Colonic mucosa (tissue), 4 donors: ENCODE results near the gene NCKAP1. TPM values are rescaled to one million over a fixed set of nuclear protein-coding genes. Genes with fewer than 3 reads are reported as not detected.
"Not testable (repeated sequence)": the region's sequence is repeated elsewhere in the genome, so short reads cannot be mapped to it uniquely, and the experiment has no call there.

Experiments
- DNase-seq: peaks from one replicate; pipeline ENCODE4 v3.0.0-alpha.2; 2020
- H3K27ac ChIP-seq: fragments of 200-600 bp; one replicate; pipeline ENCODE4 v1.8.0; 2021
- H3K27me3 ChIP-seq: fragments of 200-600 bp; one replicate; pipeline ENCODE4 v1.8.0; 2021
- H3K36me3 ChIP-seq: fragments of 200-600 bp; one replicate; pipeline ENCODE4 v1.8.0; 2021
- H3K4me1 ChIP-seq: fragments of 200-600 bp; one replicate; pipeline ENCODE4 v1.8.0; 2021; ENCODE audit warnings: mild to moderate bottlenecking
- H3K4me3 ChIP-seq: fragments of 200-600 bp; one replicate; pipeline ENCODE4 v1.8.0; 2021
- H3K9ac ChIP-seq, 2 donors: one replicate each; pipeline ENCODE4 v1.7.0; 2013; ENCODE audit warnings: control low read depth in 2 of 2, low read depth in 2 of 2, low read length in 2 of 2
- H3K9me3 ChIP-seq: fragments of 200-600 bp; one replicate; pipeline ENCODE4 v1.8.0; 2021
- intact Hi-C: fragments of 100-400 bp; cut with DNase I; formaldehyde crosslinking; loops from one replicate; pipeline ENCODE4 v1.14.1; 2022
- total RNA-seq, 2 donors: library from RNA; stranded (reverse); fragmentation: NEBNext Ultra II Directional in 1 of 2; extraction: Animal tissue kit (Norgen Biotek cat#: 25700) in 1 of 2; gene quantifications; one replicate each; pipeline ENCODE4 v1.2.1, GENCODE V29; 2021
- TF ChIP-seq, protein P1 (sequence below): fragments of 200-600 bp; IDR thresholded peaks from one replicate; pipeline ENCODE4 v1.8.0; 2022; ENCODE audit warnings: antibody characterized with exemption, mild to moderate bottlenecking
- donor health status: healthy.
- donor health status: DM: no; HTN: no; CAD: no.
- donor health status: DM: no; HTN: no; CAD: no.

NCKAP1 gene
- total RNA-seq, 2 donors from 2014 or later: 105 to 133 TPM

DNA sequence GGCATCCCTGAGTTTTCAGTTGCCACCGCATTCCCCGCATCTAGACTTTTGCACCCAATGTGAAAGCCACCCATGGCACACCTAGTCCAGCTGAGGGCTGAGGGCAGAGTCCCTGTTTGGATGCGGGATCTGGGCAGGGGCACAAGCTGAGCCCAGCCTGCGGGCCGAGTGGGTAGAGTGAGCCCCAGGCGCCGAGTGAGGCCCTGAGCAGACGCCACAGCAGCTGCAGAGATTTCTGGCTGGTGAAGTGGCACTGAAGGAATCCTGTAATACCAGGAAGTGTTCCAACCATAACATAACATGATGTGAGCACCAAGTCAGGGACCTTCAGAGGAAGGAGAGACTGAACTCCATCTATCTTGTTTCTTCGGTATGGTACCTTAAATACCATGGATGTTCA is 144.1 kb downstream of the NCKAP1 start:
- Histone ChIP-seq H3K9me3 (no peaks in the 10 kb centered on the region), H3K36me3 (no peaks in the 10 kb centered on the region), H3K4me1 (no peaks in the 10 kb centered on the region), H3K27ac (no peak overlapping the region), H3K27me3 (no peaks in the 10 kb centered on the region), H3K9ac (no peak overlapping the region), H3K4me3 (no peak overlapping the region)
- DNase-seq: no peak
- intact Hi-C loops: no loop called here
- TF ChIP-seq, protein P1, sequence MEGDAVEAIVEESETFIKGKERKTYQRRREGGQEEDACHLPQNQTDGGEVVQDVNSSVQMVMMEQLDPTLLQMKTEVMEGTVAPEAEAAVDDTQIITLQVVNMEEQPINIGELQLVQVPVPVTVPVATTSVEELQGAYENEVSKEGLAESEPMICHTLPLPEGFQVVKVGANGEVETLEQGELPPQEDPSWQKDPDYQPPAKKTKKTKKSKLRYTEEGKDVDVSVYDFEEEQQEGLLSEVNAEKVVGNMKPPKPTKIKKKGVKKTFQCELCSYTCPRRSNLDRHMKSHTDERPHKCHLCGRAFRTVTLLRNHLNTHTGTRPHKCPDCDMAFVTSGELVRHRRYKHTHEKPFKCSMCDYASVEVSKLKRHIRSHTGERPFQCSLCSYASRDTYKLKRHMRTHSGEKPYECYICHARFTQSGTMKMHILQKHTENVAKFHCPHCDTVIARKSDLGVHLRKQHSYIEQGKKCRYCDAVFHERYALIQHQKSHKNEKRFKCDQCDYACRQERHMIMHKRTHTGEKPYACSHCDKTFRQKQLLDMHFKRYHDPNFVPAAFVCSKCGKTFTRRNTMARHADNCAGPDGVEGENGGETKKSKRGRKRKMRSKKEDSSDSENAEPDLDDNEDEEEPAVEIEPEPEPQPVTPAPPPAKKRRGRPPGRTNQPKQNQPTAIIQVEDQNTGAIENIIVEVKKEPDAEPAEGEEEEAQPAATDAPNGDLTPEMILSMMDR: no peak

DNA sequence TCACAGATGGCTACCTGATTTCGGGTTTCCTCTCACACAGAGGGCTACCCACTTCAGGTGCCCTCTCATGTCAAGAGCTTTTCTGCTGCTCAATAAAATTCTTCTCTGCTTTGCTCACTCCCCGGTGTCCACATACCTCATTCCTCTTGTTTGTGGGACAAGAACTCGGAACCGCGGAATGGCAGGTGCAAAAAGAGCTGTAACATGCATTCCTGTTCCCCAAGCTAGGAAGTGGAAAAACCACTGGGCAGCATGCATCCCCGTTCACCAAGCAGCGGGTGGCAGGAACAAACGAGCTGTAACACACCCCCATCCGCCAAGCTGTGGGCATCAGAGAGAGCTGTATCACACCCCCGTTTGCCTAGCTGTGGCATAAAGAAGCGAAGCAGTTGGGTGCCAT is 144.6 kb downstream of the NCKAP1 start:
- intact Hi-C loops: no loop called here
- H3K9ac ChIP-seq: no peak overlapping the region
- no peak overlapping the region for H3K27ac ChIP-seq
- no peaks in the 10 kb centered on the region for H3K9me3 ChIP-seq
- no peaks in the 10 kb centered on the region for H3K4me1 ChIP-seq
- no peaks in the 10 kb centered on the region for H3K36me3 ChIP-seq
- H3K27me3 ChIP-seq: no peaks in the 10 kb centered on the region
- no peak overlapping the region for H3K4me3 ChIP-seq
- TF ChIP-seq, protein P1: no peak
- DNase-seq: no peak

DNA sequence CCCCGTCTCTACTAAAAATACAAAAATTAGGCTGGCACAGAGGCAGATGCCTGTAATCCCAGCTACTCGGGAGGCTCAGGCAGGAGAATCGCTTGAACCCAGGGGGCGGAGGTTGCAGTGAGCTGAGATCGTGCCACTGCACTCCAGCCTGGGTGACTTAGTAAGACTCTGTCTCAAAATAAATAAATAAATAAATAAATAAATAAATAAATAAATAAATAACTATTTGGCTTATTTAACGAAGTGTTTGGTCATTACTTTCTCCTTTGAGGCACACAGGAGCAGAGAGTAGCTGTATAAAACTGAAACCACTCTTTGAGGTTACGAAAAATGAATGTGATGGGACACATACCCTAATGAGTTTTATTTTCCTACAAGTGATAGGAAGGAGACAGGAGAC is 145.2 kb downstream of the NCKAP1 start:
- H3K4me3 ChIP-seq, intact Hi-C loops, H3K9ac ChIP-seq, H3K4me1 ChIP-seq, H3K9me3 ChIP-seq, DNase-seq, H3K27ac ChIP-seq, H3K36me3 ChIP-seq, H3K27me3 ChIP-seq: not testable (repeated sequence)

DNA sequence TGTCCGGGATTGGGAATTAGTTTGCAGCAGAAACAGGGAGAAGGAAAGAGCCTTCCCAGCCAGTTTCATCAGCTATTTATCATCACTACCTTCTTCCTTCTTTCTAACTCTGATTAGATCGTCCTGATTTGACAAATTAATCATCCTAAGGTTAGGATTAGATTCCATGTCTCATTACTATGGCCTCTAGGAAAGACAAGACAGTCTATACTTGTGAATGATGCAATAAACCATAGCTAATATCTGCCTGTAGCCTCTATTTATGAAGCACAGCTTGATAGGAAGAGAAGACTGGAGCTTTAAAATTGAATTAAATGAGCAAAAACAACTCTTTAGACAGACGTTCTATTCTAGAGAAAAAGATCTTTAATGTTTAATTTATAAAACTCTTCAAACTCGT is 146.6 kb downstream of the NCKAP1 start:
- intact Hi-C loops: no loop called here
- Histone ChIP-seq H3K9ac (no peak overlapping the region), H3K36me3 (no peaks in the 10 kb centered on the region), H3K9me3 (no peaks in the 10 kb centered on the region), H3K4me1 (no peaks in the 10 kb centered on the region), H3K27ac (no peak overlapping the region), H3K27me3 (no peaks in the 10 kb centered on the region), H3K4me3 (no peak overlapping the region)
- DNase-seq: no peak
- TF ChIP-seq, protein P1: no peak

- no peak for DNase-seq
- Histone ChIP-seq H3K4me3 (no peak overlapping the region), H3K9ac (no peak overlapping the region), H3K4me1 (no peaks in the 10 kb centered on the region), H3K27ac (no peak overlapping the region), H3K27me3 (no peaks in the 10 kb centered on the region), H3K36me3 (no peaks in the 10 kb centered on the region), H3K9me3 (no peaks in the 10 kb centered on the region)
- intact Hi-C loops: no loop called here
- TF ChIP-seq, protein P1: no peak
Observed at GRCh38 chr2:182890773-182891378, 147.4 kb downstream of the NCKAP1 start.

DNA sequence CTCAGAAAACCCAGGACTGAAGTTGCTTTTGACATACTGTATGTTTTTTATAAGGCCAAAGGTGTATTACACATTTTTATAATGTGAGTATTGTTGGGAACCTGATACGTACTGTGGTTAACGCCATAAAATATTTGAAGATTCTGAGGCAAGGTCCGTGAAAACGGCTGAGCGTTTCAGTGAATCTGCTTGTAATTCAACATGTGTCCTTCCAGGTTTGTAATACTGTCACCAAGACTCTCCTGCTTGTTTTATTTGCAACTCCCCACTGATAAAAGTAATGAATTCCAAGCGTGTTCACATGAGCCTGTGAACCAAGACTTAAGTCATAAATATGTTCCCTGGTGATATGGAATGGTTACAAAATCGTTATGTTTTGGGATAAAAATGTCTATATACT is 148.0 kb downstream of the NCKAP1 start:
- TF ChIP-seq, protein P1: no peak
- no peak for DNase-seq
- intact Hi-C loops: no loop called here
- Histone ChIP-seq H3K4me3 (no peak overlapping the region), H3K27ac (no peak overlapping the region), H3K4me1 (no peaks in the 10 kb centered on the region), H3K36me3 (no peaks in the 10 kb centered on the region), H3K27me3 (no peaks in the 10 kb centered on the region), H3K9me3 (no peaks in the 10 kb centered on the region), H3K9ac (no peak overlapping the region)
